Psoas muscle (tissue), 8 donors: ENCODE measurements around the gene SEC31B. TPM values are rescaled to one million over a fixed set of nuclear protein-coding genes. Genes with fewer than 3 reads are reported as not detected.

Experiments
- ATAC-seq, 4 donors: fragments of 200-7000 bp; cut with Tn5 transposase; one replicate each; pipeline ENCODE4 v1.9.1; 2020; ENCODE audit warnings: moderate library complexity in 3 of 4, mild to moderate bottlenecking in 2 of 4
- DNase-seq, 2 donors: peaks; one replicate each; pipeline ENCODE4 v3.0.0-alpha.2; 2020
- H3K27ac ChIP-seq: fragments of 200-600 bp; one replicate; pipeline ENCODE4 v1.8.0; 2022
- H3K27me3 ChIP-seq, 3 donors: fragments of 200-600 bp in 1 of 3; one replicate each; pipeline versions ENCODE4 v1.6.1 to v1.8.0; 2013 to 2022; ENCODE audit warnings: low read length in 2 of 3, mild to moderate bottlenecking in 2 of 3, moderate library complexity in 1 of 3; ENCODE audit not compliant: insufficient read depth in 3 of 3
- H3K36me3 ChIP-seq, 2 donors: fragments of 200-600 bp in 1 of 2; one replicate each; pipeline versions ENCODE4 v1.6.1 to v1.8.0; 2013 to 2022; ENCODE audit warnings: low read depth in 1 of 2, mild to moderate bottlenecking in 1 of 2, moderate library complexity in 1 of 2; ENCODE audit not compliant: insufficient read depth in 1 of 2
- H3K4me1 ChIP-seq: fragments of 200-600 bp; one replicate; pipeline ENCODE4 v1.8.0; 2022
- H3K4me3 ChIP-seq: fragments of 200-600 bp; one replicate; pipeline ENCODE4 v1.8.0; 2022; ENCODE audit warnings: mild to moderate bottlenecking
- H3K9me3 ChIP-seq: fragments of 200-600 bp; one replicate; pipeline ENCODE4 v1.8.0; 2022
- CTCF ChIP-seq: fragments of 200-600 bp; IDR thresholded peaks from one replicate; pipeline ENCODE4 v1.8.0; 2022; ENCODE audit warnings: antibody characterized with exemption
- WGBS, 3 donors: extraction: QIAGEN DNeasy Blood & Tissue Kit; methylation state at CpG; one replicate each; pipeline versions ENCODE4 v1.1.6 to v1.1.7; 2013; 5-methylcytosine and 5-hydroxymethylcytosine counted together
- intact Hi-C, 2 donors: fragments of 100-400 bp; cut with DNase I; formaldehyde crosslinking; loops; one replicate each; pipeline versions ENCODE4 v1.11.0 to v1.14.2; 2022
- polyA plus RNA-seq, 3 donors: library from polyadenylated mRNA; stranded (reverse); fragments of 200-250 nt; gene quantifications; one replicate each; pipeline ENCODE4 v1.2.3, GENCODE V29; 2013
- total RNA-seq, 4 donors: library from RNA; stranded (reverse); fragmentation: NEBNext Ultra II Directional in 2 of 4; extraction: Animal tissue kit (Norgen Biotek cat#: 25700) in 2 of 4; gene quantifications; one replicate each; pipeline versions ENCODE4 v1.2.1 to v1.2.4, GENCODE V29; 2021 to 2023
- donor health status: healthy with polysubstance abuse.
- donor health status: DM: no; HTN: no; CAD: no; lungs with moderate emphysema.
- donor health status: Bipolar disorder and iron deficiency.
- donor health status: healthy.
- donor health status: DM: yes; HTN: yes; CAD: no.
- donor health status: DM: no; HTN: no; CAD: no.
- donor health status: DM: no; HTN: no; CAD: no.
- donor health status: DM: yes; HTN: yes; CAD: no.

Gene SEC31B
- total and polyA plus RNA-seq, 7 donors: 2.0 to 6.7 (median 3.7) TPM

DNA sequence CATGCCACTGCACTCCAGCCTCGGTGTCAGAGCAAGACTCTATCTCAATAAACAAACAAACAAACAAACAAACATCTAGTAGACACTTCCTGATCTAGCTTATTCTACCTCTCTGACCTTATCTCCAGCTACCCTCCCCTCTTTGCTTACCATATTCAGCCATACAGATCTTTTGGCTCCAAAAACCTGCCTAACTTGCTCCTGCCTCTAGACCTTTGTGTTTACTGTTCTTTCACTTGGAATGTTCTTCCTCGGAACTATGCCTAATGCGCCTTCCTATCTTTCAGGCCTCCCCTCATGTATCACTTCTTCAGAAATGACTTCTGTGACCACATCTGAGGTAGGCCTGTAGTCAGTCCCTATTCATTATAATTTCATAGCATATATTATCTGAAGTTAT is 77.1 kb downstream of the SEC31B start:
- Histone ChIP-seq H3K9me3 (no peaks in the 10 kb centered on the region), H3K4me1 (peaks cover 8% of the 10 kb centered on the region), H3K4me3 (no peak overlapping the region), H3K36me3 (no peaks in the 10 kb centered on the region), H3K27ac (no peak overlapping the region), H3K27me3 (no peaks in the 10 kb centered on the region)
- no peak for DNase-seq
- intact Hi-C loops: no loop called here
- no peak for TF ChIP-seq CTCF
- no peak for ATAC-seq
- 83 to 88% (median 87%) methylated on average over 3 of the region's 3 CpGs for WGBS, 3 donors

GRCh38 chr10:100438674-100439315 is 80.9 kb downstream of the SEC31B start:
- intact Hi-C loops: loop anchor here in 1 of 2 donors (10.0 kb wide), 1 partner anchor 436 kb away; no protein-coding TSS in a partner anchor
- no peak for TF ChIP-seq CTCF
- Histone ChIP-seq H3K4me3 (no peak overlapping the region), H3K27ac (no peak overlapping the region), H3K9me3 (no peaks in the 10 kb centered on the region), H3K4me1 (peaks cover 8% of the 10 kb centered on the region), H3K27me3 (peaks cover 0 to 3% (median 0%) of the 10 kb centered on the region in 3 donors), H3K36me3 (no peaks in the 10 kb centered on the region)
- ATAC-seq: peak in 2 of 4 donors; percentile 64 to 75
- no peak for DNase-seq
- WGBS, 3 donors: 40 to 54% (median 52%) methylated on average over 6 of the region's 6 CpGs

Other genes starting within 250 kb of the SEC31B start
- gene BLOC1S2, start 233.2 kb downstream of the SEC31B start, total RNA-seq: 10 to 100 TPM; 36.5 to 89.0 (median 64.4) TPM
- 100 to 1,000 TPM in 1 of 3 donors, 10 to 100 TPM in 2; 81.2 to 318 (median 89.6) TPM for gene BLOC1S2, start 233.2 kb downstream of the SEC31B start, polyA plus RNA-seq
- not detected for gene PKD2L1, start 189.6 kb downstream of the SEC31B start, total RNA-seq
- gene PKD2L1, start 189.6 kb downstream of the SEC31B start, polyA plus RNA-seq: not detected
- gene SCD, start 172.6 kb downstream of the SEC31B start, total RNA-seq: 10 to 100 TPM in 3 of 4 donors, 1 to 10 TPM in 1; 2.3 to 18.4 (median 12.8) TPM
- 1 to 10 TPM; 1.1 to 9.5 (median 2.1) TPM for gene SCD, start 172.6 kb downstream of the SEC31B start, polyA plus RNA-seq
- not detected for gene WNT8B, start 56.9 kb downstream of the SEC31B start, total RNA-seq
- gene WNT8B, start 56.9 kb downstream of the SEC31B start, polyA plus RNA-seq: not detected
- gene NDUFB8, start 10.0 kb upstream of the SEC31B start, total RNA-seq: 100 to 1,000 TPM; 168 to 250 (median 208) TPM
- 100 to 1,000 TPM; 221 to 383 (median 348) TPM for gene NDUFB8, start 10.0 kb upstream of the SEC31B start, polyA plus RNA-seq
- 100 to 1,000 TPM in 2 of 4 donors, 10 to 100 TPM in 2; 64.0 to 116 (median 90.2) TPM for gene HIF1AN, start 16.1 kb upstream of the SEC31B start, total RNA-seq
- gene HIF1AN, start 16.1 kb upstream of the SEC31B start, polyA plus RNA-seq: 10 to 100 TPM; 15.6 to 57.9 (median 17.2) TPM
- not detected for gene PAX2, start 225.7 kb upstream of the SEC31B start, total RNA-seq
- gene PAX2, start 225.7 kb upstream of the SEC31B start, polyA plus RNA-seq: not detected